A549 (cell line): ENCODE measurements around the gene B3GNT4. TPM values are rescaled to one million over a fixed set of nuclear protein-coding genes. Genes with fewer than 3 reads are reported as not detected.

Experiments
- ATAC-seq, 2 experiments: fragments of 200-7000 bp in 1 of 2; fragments of >200 bp in 1 of 2; cut with Nextera tagmentation in 1 of 2; cut with Tn5 transposase in 1 of 2; 3 replicates each; pipeline versions ENCODE4 v1.8.0 to v1.9.1; 2018 to 2020; ENCODE audit warnings: mild to moderate bottlenecking in 1 of 2, moderate library complexity in 1 of 2
- CTCF ChIA-PET: fragments of 300-600 bp; sonication (Branson Sonifier 250); formaldehyde crosslinking; extraction: SDS; loops from one replicate; lab custom pipeline; 2021; ENCODE audit warnings: antibody characterized with exemption, inconsistent platforms; lab: Yijun Ruan, JAX
- POLR2A ChIA-PET: fragments of 350-600 bp; formaldehyde crosslinking; extraction: SDS; loops from one replicate; lab custom pipeline; 2021; ENCODE audit warnings: antibody characterized with exemption, inconsistent platforms; lab: Yijun Ruan, JAX
- DNase-seq, 2 experiments: peaks; one replicate each; pipeline versions ENCODE4 v3.0.0 to v3.0.0-alpha.2; 2011 to 2016; ENCODE audit warnings: low read depth in 1 of 2, low spot score in 1 of 2
- FAIRE-seq: peaks from 2 replicates; lab custom pipeline; 2011; peaks lifted over from hg19 to GRCh38; lab: Jason Lieb, UNC
- H3K27ac ChIP-seq, 2 experiments: fragments of >200 bp; sonication (Bioruptor Twin); formaldehyde crosslinking; 3 replicates each; pipeline ENCODE4 v1.5.1; 2016 to 2017
- H3K4me1 ChIP-seq: fragments of >200 bp; sonication (Bioruptor Twin); formaldehyde crosslinking; 3 replicates; pipeline ENCODE4 v1.6.1; 2016
- H3K4me2 ChIP-seq: fragments of >200 bp; sonication (Bioruptor Twin); formaldehyde crosslinking; 3 replicates; pipeline ENCODE4 v1.6.1; 2016
- H3K4me3 ChIP-seq: fragments of >200 bp; sonication (Bioruptor Twin); formaldehyde crosslinking; 3 replicates; pipeline ENCODE4 v1.5.1; 2016
- H3K9me3 ChIP-seq: fragments of >200 bp; sonication (Bioruptor Twin); formaldehyde crosslinking; 3 replicates; pipeline ENCODE4 v1.6.1; 2016
- CBX2 ChIP-seq: fragments of 200-600 bp; sonication (generic); IDR thresholded peaks from 2 replicates; pipeline ENCODE4 v1.6.1; 2016; ENCODE audit warnings: low read depth, mild to moderate bottlenecking, borderline replicate concordance
- EHF ChIP-seq: fragments of 250-450 bp; sonication (Bioruptor Pico); IDR thresholded peaks from 2 replicates; pipeline ENCODE4 v1.5.0; 2020; ENCODE audit warnings: mild to moderate bottlenecking
- HOXB5 ChIP-seq: fragments of 250-450 bp; sonication (Bioruptor Pico); IDR thresholded peaks from 2 replicates; pipeline ENCODE4 v1.5.0; 2020; ENCODE audit warnings: mild to moderate bottlenecking, moderate library complexity
- MYC ChIP-seq: IDR thresholded peaks from 2 replicates; pipeline ENCODE4 v1.6.1; 2012; ENCODE audit warnings: mild to moderate bottlenecking, inconsistent platforms, low read length, improper control_type of control experiment, borderline replicate concordance
- POLR2A ChIP-seq: IDR thresholded peaks from 2 replicates; pipeline ENCODE4 v1.6.1; 2012; ENCODE audit warnings: mild to moderate bottlenecking, low read length
- RFX5 ChIP-seq: fragments of 450-650 bp; IDR thresholded peaks from 2 replicates; pipeline ENCODE4 v1.7.1; 2014; ENCODE audit warnings: antibody characterized with exemption, mild to moderate bottlenecking, moderate library complexity
- SREBF2 ChIP-seq: fragments of 450-650 bp; IDR thresholded peaks from 2 replicates; pipeline ENCODE4 v1.6.1; 2014; ENCODE audit warnings: mild to moderate bottlenecking, moderate library complexity
- TFCP2L1 ChIP-seq: fragments of 250-450 bp; sonication (Bioruptor Pico); IDR thresholded peaks from 2 replicates; pipeline ENCODE4 v1.5.0; 2021; ENCODE audit warnings: mild to moderate bottlenecking
- TP53 ChIP-seq: fragments of 250-450 bp; sonication (Bioruptor Pico); IDR thresholded peaks from 2 replicates; pipeline ENCODE4 v1.5.0; 2021; ENCODE audit warnings: mild to moderate bottlenecking, moderate library complexity
- ZFP36 ChIP-seq: fragments of 450-650 bp; IDR thresholded peaks from 2 replicates; pipeline ENCODE4 v1.6.1; 2014; ENCODE audit warnings: borderline replicate concordance; ENCODE audit not compliant: partially characterized antibody
- WGBS: methylation state at CpG from one replicate; pipeline ENCODE4 v1.1.6; 2017; ENCODE audit errors: missing lambda C conversion rate; 5-methylcytosine and 5-hydroxymethylcytosine counted together
- polyA plus RNA-seq, 4 experiments: library from polyadenylated mRNA; depleted of rRNA in 3 of 4; stranded (reverse); fragments of >200 nt; fragmentation: RNase III in 1 of 4; extraction: RNeasy Plus Mini Kit Qiagen cat#74134 plus additional on column Dnase treatment in 1 of 4; gene quantifications; 2 replicates in 3 of 4; 3 replicates in 1 of 4; pipeline ENCODE4 v1.2.3, GENCODE V29; 2011 to 2017
- TF ChIP-seq, protein P1 (sequence below): fragments of >200 bp; sonication (Bioruptor Twin); formaldehyde crosslinking; IDR thresholded peaks from 3 replicates; pipeline ENCODE4 v1.6.1; 2016
- TF ChIP-seq, protein P2 (sequence below): fragments of 450-650 bp; IDR thresholded peaks from 2 replicates; pipeline ENCODE4 v1.6.1; 2014; ENCODE audit warnings: antibody characterized with exemption
- TF ChIP-seq, protein P3 (sequence below): IDR thresholded peaks from 2 replicates; pipeline ENCODE4 v1.6.1; 2012
- TF ChIP-seq, protein P4 (sequence below): IDR thresholded peaks from 2 replicates; pipeline ENCODE4 v1.6.1; 2012; ENCODE audit warnings: low read depth, borderline replicate concordance
- TF ChIP-seq, protein P5 (sequence below): fragments of 250-450 bp; sonication (Bioruptor Pico); IDR thresholded peaks from 2 replicates; pipeline ENCODE4 v1.5.0; 2020; ENCODE audit warnings: low read depth, mild to moderate bottlenecking, moderate library complexity
- TF ChIP-seq, protein P6 (sequence below): fragments of 200-600 bp; sonication (generic); IDR thresholded peaks from 2 replicates; pipeline ENCODE4 v1.6.1; 2016; ENCODE audit warnings: antibody characterized with exemption, mild to moderate bottlenecking, moderate library complexity

B3GNT4 gene
- polyA plus RNA-seq, 2 of the 4 experiments (the other 2 are of a cell fraction) = 0.74 to 1.2 TPM

DNA sequence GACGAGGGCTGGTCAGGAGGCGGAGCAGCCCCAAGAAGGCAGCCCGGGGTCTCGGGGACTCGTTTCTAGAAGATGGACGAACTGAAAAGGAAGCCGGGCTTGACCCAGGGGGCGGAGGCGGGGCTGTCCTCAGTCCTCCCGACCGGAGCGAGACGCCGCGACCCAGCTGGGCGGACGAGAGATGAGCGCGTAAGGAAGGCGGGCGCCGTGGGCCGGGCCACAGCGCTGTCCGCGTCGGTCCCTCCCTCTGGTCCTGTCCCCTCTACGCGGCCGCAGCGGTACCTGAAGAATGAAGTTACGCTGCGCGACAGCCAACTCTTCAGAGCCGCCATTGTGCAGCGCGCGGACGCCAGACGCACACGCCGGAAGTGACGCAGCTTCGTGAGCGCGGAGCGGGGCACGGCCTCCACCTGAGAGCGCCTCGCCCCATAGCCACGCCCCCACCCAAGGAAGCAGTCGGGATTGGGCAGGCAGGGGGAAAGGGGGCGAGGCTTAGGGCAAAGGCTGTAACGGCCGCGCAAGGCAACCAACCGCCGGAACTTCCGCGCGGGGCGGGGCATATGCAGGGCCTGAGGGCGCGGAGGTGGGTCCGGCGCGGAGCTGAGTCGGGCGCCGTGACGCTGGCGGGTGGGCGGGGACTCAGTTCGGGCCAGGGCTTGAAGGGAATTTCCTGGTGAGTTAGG, 22.3 kb downstream of the B3GNT4 start, which contains the start of gene DIABLO (continued):
- TF ChIP-seq, protein P1, sequence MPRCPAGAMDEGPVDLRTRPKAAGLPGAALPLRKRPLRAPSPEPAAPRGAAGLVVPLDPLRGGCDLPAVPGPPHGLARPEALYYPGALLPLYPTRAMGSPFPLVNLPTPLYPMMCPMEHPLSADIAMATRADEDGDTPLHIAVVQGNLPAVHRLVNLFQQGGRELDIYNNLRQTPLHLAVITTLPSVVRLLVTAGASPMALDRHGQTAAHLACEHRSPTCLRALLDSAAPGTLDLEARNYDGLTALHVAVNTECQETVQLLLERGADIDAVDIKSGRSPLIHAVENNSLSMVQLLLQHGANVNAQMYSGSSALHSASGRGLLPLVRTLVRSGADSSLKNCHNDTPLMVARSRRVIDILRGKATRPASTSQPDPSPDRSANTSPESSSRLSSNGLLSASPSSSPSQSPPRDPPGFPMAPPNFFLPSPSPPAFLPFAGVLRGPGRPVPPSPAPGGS = peak; percentile 86; the same call in 2 of the 3 replicates

DNA sequence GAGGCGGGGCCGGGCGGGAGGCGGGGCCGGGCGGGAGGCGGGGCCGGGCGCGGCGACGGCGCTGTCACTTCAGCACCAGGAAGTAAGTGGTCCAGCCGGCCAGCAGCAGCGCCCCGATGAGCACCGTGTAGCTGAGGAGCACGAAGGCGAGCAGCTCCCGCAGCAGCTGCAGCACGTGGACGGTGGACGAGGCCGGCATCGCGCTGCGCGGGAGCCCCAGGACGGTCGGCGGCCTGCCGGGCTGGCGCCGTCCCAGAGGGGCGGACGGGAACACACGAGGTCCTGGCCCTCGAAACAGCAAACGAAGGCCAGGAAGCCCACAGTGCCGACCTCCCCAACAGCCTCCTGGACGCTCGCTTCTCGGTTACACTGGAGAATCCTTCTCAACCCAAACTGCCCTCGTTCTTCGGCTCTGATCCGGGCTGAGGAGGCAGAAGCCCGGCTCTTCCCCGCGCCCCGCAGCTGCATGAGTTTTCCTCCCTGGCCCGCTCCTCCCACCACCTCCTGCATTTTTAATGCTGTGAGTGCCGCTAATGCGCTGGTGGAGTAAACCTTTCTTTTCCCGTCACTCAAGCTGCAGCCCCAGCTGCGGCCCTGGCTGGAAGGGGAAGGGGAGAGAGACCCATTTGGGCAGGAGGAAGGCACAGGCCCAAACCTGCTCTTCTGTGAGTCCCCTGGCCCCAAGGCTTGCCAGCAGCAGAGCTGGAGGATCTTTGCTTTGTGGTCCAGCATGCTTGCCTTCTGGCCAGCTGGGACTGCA, 23.0 kb downstream of the B3GNT4 start:
- ChIA-PET CTCF (interaction anchor here (0.6 to 1.7 kb wide), 4 partner anchors 13 to 55 kb away, joined by 3 to 6 read pairs (median 4); partner anchors contain the start of gene B3GNT4), POLR2A (interaction anchor here (0.5 to 2.2 kb wide), 22 partner anchors 9 to 310 kb away, joined by 3 to 15 read pairs (median 3); partner anchors contain the start of gene BCL7A)
- Histone ChIP-seq H3K27ac (peak overlapping the region in 1 of 2 experiments; percentile 45; a peak in 2 of 6 replicates), H3K4me2 (peak overlapping the region; percentile 91), H3K4me3 (peak overlapping the region; percentile 47), H3K9me3 (no peaks in the 10 kb centered on the region), H3K4me1 (peaks cover 15% of the 10 kb centered on the region)
- TF ChIP-seq TFCP2L1 (CRISPR knock-in tag) (peak; percentile 92), POLR2A (peak; percentile 38; the same call in 1 of the 2 replicates), ZFP36 (no peak), CBX2 (no peak), RFX5 (no peak), MYC (peak; percentile 67; the same call in 1 of the 2 replicates), TP53 (CRISPR knock-in tag) (peak; percentile 67; the same call in 1 of the 2 replicates), HOXB5 (CRISPR knock-in tag) (0 out of 2 replicates have a peak, but pooled peaks have one; percentile 73), SREBF2 (no peak), EHF (CRISPR knock-in tag) (peak; percentile 91; the same call in 1 of the 2 replicates)
- TF ChIP-seq, protein P2, sequence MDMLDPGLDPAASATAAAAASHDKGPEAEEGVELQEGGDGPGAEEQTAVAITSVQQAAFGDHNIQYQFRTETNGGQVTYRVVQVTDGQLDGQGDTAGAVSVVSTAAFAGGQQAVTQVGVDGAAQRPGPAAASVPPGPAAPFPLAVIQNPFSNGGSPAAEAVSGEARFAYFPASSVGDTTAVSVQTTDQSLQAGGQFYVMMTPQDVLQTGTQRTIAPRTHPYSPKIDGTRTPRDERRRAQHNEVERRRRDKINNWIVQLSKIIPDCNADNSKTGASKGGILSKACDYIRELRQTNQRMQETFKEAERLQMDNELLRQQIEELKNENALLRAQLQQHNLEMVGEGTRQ = 0 out of 2 replicates have a peak, but pooled peaks have one; percentile 20
- TF ChIP-seq, protein P3, sequence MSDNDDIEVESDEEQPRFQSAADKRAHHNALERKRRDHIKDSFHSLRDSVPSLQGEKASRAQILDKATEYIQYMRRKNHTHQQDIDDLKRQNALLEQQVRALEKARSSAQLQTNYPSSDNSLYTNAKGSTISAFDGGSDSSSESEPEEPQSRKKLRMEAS = peak; percentile 87
- TF ChIP-seq, protein P4, sequence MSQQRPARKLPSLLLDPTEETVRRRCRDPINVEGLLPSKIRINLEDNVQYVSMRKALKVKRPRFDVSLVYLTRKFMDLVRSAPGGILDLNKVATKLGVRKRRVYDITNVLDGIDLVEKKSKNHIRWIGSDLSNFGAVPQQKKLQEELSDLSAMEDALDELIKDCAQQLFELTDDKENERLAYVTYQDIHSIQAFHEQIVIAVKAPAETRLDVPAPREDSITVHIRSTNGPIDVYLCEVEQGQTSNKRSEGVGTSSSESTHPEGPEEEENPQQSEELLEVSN = peak; percentile 93
- TF ChIP-seq, protein P5, sequence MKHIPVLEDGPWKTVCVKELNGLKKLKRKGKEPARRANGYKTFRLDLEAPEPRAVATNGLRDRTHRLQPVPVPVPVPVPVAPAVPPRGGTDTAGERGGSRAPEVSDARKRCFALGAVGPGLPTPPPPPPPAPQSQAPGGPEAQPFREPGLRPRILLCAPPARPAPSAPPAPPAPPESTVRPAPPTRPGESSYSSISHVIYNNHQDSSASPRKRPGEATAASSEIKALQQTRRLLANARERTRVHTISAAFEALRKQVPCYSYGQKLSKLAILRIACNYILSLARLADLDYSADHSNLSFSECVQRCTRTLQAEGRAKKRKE (CRISPR knock-in tag) = 0 out of 2 replicates have a peak, but pooled peaks have one; percentile 37
- TF ChIP-seq, protein P6, sequence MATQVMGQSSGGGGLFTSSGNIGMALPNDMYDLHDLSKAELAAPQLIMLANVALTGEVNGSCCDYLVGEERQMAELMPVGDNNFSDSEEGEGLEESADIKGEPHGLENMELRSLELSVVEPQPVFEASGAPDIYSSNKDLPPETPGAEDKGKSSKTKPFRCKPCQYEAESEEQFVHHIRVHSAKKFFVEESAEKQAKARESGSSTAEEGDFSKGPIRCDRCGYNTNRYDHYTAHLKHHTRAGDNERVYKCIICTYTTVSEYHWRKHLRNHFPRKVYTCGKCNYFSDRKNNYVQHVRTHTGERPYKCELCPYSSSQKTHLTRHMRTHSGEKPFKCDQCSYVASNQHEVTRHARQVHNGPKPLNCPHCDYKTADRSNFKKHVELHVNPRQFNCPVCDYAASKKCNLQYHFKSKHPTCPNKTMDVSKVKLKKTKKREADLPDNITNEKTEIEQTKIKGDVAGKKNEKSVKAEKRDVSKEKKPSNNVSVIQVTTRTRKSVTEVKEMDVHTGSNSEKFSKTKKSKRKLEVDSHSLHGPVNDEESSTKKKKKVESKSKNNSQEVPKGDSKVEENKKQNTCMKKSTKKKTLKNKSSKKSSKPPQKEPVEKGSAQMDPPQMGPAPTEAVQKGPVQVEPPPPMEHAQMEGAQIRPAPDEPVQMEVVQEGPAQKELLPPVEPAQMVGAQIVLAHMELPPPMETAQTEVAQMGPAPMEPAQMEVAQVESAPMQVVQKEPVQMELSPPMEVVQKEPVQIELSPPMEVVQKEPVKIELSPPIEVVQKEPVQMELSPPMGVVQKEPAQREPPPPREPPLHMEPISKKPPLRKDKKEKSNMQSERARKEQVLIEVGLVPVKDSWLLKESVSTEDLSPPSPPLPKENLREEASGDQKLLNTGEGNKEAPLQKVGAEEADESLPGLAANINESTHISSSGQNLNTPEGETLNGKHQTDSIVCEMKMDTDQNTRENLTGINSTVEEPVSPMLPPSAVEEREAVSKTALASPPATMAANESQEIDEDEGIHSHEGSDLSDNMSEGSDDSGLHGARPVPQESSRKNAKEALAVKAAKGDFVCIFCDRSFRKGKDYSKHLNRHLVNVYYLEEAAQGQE = peak; percentile 79
- DNase-seq (no peak), FAIRE-seq (no peak), ATAC-seq (peak in 1 of 2 experiments; percentile 78; a peak in 4 of 6 replicates)
- 34% methylated on average over 37 of the region's 55 CpGs for WGBS
